GM18951 (cell line): ENCODE results near the gene SOBP.

ENCODE experiments used
- POLR2A ChIP-seq: IDR thresholded peaks from 4 replicates; pipeline ENCODE4 v1.6.1; 2011; ENCODE audit warnings: mild to moderate bottlenecking; ENCODE audit not compliant: insufficient read length, insufficient read depth; ENCODE audit errors: extremely low read depth
- in situ Hi-C: fragments of 300-500 bp; cut with MboI; formaldehyde crosslinking; loops from one replicate; pipeline ENCODE4 v1.12.0; 2022; ENCODE audit warnings: low sequenced_read_pairs, mixed read lengths, inconsistent platforms; ENCODE audit not compliant: unreplicated experiment

Gene SOBP

DNA sequence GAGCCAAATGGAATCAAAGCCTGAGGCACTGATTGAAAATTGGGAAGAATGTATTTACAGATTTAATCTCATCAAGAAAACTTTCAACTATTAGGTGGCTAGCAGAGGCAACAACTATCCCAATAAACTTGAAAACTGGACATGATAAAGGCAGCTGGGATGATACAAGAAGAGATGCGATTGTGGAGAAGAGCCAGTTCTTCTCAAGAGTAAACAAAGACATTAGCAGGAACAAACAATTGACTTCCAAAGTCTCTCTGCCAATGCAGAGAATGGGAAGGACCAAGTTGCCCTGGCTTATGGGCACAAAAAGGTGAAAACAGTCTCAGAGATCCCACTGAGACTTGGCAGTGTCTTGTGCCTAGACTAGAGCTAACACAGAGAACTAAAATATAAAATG lies 132.4 kb downstream of the SOBP start:
- TF ChIP-seq POLR2A = no peak
- in situ Hi-C loops = no loop called here

DNA sequence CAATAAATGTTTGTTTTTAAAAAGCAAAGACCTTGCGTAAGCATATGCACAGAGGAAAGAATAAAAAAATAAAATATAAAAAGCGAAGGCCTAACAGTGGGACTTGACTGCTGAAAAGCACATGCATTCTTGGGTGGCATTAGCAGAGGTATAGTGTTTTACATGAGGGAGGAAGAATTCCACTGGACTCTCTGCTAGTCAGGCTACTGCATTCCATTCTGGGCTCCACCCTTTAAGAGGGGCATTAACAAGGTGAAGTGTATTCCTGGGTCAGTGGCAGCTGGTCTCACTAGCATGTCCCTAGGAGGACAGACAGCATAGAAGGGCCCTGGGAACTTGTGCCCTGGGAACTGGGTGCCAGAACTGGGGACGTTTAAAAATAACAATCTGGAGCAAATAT lies 134.1 kb downstream of the SOBP start:
- in situ Hi-C loops = no loop called here
- TF ChIP-seq POLR2A = no peak

GRCh38 chr6:107624541-107624940 lies 134.6 kb downstream of the SOBP start:
- in situ Hi-C loops = no loop called here
- TF ChIP-seq POLR2A = no peak

- TF ChIP-seq POLR2A = no peak
- in situ Hi-C loops = no loop called here
Observed at GRCh38 chr6:107625264-107625663, 135.3 kb downstream of the SOBP start.

- in situ Hi-C loops = no loop called here
- TF ChIP-seq POLR2A = no peak
Observed at GRCh38 chr6:107626645-107627044, 136.7 kb downstream of the SOBP start.

- no peak for TF ChIP-seq POLR2A
- in situ Hi-C loops = no loop called here
Observed at GRCh38 chr6:107627969-107628368, 138.1 kb downstream of the SOBP start.

- in situ Hi-C loops = no loop called here
- no peak for TF ChIP-seq POLR2A
Observed at GRCh38 chr6:107628878-107629277, 139.0 kb downstream of the SOBP start.

DNA sequence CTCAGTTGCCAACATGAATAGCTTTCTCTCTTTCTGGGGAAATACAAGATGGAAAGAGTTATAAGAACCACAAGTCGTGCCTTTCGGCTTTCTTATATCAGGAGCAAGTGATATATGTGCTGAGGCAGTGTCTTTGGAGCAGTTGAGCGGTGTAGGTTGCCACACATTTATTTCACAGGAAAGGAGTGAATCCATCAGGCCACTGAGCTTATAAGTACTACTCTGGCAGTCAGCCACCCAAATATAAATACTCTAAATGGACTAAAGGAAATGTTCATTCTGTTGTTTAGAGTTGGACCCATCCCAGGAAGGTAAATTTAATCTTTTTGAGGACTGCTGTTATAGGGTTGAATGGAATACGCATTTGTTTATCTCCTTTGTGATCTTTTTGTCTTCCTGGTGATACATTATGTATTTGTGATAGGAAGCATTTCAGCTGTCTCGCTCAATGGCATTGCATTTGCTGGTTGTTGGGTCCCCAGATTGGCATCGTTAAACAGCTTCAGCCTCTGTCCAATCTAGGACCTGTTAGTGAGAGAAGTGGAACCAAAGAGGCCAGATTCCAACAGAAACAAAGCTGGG lies 139.7 kb downstream of the SOBP start:
- in situ Hi-C loops = no loop called here
- no peak for TF ChIP-seq POLR2A

- in situ Hi-C loops = no loop called here
- no peak for TF ChIP-seq POLR2A
Observed at GRCh38 chr6:107630348-107630977, 140.5 kb downstream of the SOBP start.

DNA sequence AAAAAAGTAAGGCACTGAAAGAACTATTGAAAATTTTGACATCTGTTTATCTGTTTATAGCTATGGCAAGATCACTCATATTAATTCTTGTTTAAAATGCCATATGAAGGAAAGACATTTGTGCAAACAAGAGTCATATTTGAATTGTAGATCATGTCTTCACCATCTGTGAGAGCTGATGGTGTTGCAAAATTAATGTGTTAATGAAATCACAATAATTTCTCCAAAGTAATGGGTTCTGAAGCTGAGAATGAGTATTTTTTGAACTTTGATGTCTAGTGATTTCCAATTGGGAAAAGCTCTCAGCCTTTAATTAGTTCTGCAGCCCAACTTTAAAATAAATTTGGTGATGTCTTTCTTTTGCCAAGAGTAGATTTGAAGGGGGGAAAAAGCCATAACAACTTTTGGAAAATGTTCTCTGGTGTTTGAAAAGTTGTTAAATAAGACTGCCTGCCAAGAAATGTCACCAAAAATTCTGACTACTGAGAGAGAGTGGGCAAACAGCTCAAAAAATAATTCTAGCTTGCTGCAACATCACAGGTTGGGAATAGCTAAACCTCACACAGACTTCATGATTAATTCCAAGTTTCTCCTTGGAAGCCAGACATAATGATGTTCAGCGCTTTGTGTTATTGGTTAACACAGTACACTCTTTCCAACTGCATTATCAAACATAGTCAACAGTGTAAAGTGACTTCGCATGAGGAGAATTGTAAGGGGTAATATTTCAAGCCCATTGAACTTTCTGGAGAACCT lies 142.6 kb downstream of the SOBP start:
- in situ Hi-C loops = no loop called here
- TF ChIP-seq POLR2A = no peak

- in situ Hi-C loops = no loop called here
- TF ChIP-seq POLR2A = no peak
Observed at GRCh38 chr6:107633680-107634323, 143.9 kb downstream of the SOBP start.

- in situ Hi-C loops = no loop called here
- no peak for TF ChIP-seq POLR2A
Observed at GRCh38 chr6:107634324-107635056, 144.6 kb downstream of the SOBP start.

GRCh38 chr6:107635057-107635515 lies 145.2 kb downstream of the SOBP start:
- in situ Hi-C loops = no loop called here
- TF ChIP-seq POLR2A = no peak
